Activated CD4-positive, alpha-beta T cell treated with anti-CD3 and anti-CD28 coated beads, Interleukin-2, Interleukin-4, amounts not matched to agents 100 ng/mL and 50 ng/mL, durations not matched to agents 16 hours and 8 hours (primary cell): Measurements from ENCODE around the gene FBXO41.

Source experiments
- DNase-seq: peaks from one replicate; pipeline ENCODE4 v3.0.0-alpha.2; 2020; ENCODE audit warnings: low spot score

The FBXO41 gene

GRCh38 chr2:73246850-73247249 lies 37.4 kb downstream of the FBXO41 start:
- no peak for DNase-seq

GRCh38 chr2:73244580-73244979 lies 39.7 kb downstream of the FBXO41 start:
- no peak for DNase-seq

GRCh38 chr2:73243884-73244570 lies 40.3 kb downstream of the FBXO41 start:
- no peak for DNase-seq

DNA sequence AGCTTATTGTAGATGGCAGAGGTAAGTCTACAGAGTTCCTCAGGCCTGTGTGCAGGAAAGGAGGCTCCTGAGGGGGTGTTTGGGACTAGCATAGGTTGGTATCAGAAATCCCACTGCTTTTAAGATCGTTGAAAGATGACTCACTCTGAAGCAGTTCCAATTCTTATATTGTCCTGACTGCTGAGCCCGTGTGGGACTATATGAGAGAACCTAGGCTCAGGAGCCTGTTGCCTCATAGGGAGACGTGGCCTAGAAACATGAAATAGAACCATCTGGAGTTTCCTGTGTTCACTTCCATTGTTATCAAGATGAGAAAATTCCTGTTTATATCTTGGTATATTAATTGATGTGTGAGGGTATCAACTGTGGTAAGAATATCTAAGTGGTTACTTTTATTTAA lies 44.5 kb downstream of the FBXO41 start:
- DNase-seq = no peak

DNA sequence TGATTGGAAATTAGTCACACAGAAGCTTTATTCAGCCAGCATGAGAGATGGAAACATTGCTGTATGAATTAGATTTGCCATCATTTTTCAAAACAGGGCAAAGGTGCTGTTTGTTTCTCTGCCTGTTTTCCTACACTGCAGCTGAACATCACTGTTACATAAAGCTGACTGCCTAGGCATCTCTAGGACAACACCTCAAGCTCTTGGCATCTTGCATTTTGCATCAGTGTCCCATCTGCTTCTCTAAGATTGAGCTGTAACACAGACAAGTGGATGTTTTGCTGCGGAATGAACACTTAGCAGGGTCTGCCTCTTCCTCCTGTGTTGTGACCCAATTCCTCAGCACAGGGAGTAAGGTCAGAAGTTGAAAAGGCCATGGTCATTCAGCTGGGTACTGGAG lies 45.3 kb downstream of the FBXO41 start:
- DNase-seq = no peak

GRCh38 chr2:73238149-73238548 lies 46.1 kb downstream of the FBXO41 start:
- no peak for DNase-seq

- no peak for DNase-seq
Observed at GRCh38 chr2:73237168-73237567, 47.1 kb downstream of the FBXO41 start.

DNA sequence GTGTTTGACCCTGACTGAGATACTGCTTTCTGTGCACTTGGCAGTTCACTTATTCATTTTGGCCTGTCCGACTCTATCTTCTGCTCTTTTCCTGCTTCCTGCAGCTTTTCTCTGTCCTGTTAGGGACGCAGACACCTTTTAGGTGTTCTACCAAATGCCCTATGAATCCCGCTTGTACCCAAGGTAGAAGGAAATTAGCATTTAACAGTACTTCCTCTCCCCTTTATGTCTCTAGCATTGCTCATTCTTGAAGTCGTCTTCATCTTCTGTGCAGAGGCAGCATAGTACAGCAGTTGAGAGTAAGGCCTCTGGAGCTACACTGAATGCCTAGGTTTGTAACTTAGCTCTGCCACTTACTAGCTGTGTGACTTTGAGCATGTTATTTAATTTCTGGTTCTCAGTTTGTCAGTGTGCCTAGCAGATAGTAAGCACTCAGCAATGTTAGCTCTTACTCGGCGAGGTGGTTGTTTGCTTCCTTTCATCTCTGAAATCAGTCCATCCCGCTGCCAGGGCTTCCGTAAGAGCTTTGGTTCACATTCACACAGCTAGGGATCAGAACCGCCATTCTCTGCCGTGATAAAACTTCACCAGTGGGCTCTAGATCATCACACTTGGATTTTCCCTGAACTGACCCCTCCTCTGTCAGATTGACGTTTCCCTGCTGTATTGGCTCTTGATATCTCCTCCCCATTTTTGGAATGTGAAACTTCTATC lies 48.8 kb downstream of the FBXO41 start:
- no peak for DNase-seq

DNA sequence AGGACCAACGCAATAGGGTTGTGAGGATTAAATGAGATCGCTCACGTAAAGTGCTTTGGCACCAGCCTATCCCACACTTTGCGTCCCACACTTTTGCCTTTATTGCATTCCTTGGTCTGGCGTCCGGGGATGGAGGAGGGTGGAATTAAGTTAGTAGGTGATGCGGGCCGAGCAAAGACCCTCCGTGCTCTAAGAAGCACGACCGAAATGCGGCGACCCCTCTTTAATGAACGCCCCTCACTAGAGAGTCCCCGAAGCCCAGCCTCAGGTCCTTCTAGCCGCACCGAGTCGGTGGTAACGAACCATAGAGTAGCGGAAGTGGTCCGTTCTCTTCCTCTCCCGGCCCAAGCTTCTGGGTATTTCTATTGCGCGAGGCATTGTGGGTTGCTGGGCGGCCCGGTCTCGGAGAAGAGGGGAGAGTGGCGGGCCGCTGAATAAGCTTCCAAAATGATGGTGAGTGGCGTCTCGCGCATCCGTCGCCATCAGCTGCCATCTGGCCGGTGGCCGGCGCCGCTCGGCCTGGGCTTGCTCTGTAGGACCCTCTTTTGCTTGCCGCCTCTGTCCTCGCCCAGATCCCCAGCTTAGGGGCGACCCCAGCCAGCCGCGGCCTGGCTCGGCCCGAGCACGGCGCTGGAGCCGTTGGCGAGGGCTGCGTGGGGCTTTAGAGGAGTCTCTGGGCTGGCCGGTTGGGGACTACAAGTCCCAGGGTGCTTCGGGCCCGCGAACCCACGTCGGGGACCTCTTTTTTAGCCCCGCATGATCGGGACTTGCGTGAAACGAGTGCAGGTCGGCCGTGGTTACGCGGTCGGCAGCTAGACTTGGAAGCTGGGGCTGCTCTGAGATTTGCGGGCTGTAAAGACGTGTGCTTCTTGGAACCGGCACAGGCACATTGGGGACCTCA lies 50.1 kb downstream of the FBXO41 start, which contains the start of gene CCT7:
Gene CCT7 (plus strand): TSS at position 377 of the 901 bp plus-strand sequence. CDS start 71 bp downstream, at position 448.
- peak; percentile 93 for DNase-seq

GRCh38 chr2:73233154-73233931 lies 50.9 kb downstream of the FBXO41 start, which contains the start of gene PRADC1:
PRADC1 (minus strand) TSS chr2:73233239; CDS start chr2:73233160, 79 bp downstream.
- DNase-seq = peak; percentile 98

- peak; percentile 35 for DNase-seq
Observed at GRCh38 chr2:73232403-73233153, 51.7 kb downstream of the FBXO41 start.

DNA sequence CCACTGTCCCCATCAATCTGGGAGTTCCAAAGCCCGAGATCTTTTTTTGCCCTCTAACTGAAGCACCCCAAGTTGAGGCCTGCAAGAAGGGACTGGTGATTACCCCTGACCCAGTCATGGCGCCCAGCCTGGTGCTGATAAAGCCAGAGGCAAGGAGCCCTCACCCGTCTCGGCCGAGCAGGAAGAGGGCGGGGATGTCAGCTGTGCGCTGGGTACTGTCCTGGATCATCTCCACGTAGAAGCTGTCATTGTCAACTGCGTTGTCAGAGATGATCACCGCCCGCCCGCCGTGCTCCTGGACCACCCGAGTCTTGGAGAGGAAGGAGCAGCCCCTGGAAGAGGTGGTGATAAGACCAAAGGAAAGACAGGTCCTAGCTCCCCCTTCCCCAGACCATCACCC lies 55.6 kb downstream of the FBXO41 start:
- no peak for DNase-seq

- DNase-seq = no peak
Observed at GRCh38 chr2:73227086-73227485, 57.2 kb downstream of the FBXO41 start.

DNA sequence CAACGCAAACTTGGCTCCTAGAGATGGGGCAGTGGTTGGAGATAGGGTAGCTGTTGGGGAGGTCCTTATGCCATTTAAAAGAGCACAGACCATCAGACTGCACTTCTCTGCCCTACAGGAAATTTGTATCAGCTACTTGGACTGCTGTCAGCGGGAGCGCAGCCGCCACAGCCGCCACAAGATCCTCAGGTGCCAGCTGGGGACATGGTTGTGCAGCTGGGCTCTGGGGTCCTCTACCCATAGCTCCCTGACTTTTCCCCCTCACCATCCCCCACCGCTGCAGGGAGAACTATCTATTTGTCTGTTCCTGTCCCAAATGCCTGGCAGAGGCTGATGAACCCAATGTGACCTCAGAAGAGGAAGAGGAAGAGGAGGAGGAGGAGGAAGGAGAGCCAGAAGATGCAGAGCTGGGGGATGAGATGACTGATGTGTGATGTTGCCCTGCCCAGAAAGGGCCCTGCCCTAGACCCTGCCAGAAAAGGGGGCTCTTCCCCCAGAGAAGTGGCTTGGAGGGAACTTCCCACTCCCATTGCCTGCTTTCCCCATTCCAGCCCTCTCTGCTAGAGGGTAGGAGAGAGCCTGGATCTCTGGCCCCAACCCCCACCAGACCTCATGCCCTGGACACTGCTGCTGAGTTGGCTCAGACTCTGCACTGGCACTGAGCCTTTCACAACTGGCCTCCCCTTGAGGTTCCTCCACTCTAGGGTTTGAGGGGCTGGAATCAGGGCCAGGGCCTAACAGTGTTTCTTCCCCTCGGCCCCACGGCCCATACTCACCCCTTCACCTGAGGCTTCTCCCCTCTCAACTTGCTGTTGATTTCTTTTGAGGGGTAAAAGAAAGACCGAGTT lies 58.5 kb downstream of the FBXO41 start:
- DNase-seq = no peak

DNA sequence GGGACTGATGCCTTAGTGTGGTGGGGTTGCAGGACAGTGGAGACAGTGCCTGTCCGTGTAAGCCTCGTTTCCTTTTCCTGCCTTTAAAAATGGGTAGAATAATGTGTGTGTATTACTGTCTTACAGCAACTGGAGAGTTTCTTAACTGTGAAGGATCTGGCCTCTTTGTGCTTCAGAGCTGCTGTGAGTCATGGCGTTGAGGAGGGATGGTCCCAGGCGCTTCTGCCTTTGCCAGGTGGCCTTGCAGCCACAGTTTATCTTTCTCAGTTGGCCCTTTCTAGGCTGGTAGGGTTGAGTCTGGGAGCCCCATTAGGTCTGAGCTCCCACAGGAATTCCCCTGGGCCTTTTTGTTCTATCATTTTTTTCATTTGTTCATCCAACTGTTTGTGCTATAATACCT lies 60.5 kb downstream of the FBXO41 start:
- DNase-seq = no peak

GRCh38 chr2:73218298-73218697 lies 66.0 kb downstream of the FBXO41 start:
- DNase-seq = no peak

GRCh38 chr2:73217826-73218225 lies 66.5 kb downstream of the FBXO41 start:
- DNase-seq = no peak

DNA sequence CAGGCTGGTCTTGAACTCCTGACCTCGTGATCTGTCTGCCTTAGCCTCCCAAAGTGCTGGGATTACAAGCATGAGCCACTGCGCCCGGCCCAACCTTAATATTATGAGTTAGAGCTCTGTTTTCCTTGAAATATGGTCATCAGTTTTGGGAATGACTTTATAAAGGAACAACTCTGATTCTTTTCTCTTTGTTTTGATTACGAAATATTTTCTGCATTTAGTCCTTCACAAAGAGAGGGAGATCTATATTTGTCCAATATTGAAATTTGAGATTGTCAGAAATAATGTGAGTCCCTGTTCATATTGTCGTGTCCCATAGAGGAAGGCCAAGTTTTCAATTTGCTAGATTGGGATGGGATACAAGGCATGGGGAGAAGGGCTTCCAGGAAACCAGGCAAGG lies 67.1 kb downstream of the FBXO41 start:
- DNase-seq = no peak

- no peak for DNase-seq
Observed at GRCh38 chr2:73215254-73215653, 69.0 kb downstream of the FBXO41 start.
